Measurements from ENCODE around the gene MEGF11.

MEGF11 gene

DNA sequence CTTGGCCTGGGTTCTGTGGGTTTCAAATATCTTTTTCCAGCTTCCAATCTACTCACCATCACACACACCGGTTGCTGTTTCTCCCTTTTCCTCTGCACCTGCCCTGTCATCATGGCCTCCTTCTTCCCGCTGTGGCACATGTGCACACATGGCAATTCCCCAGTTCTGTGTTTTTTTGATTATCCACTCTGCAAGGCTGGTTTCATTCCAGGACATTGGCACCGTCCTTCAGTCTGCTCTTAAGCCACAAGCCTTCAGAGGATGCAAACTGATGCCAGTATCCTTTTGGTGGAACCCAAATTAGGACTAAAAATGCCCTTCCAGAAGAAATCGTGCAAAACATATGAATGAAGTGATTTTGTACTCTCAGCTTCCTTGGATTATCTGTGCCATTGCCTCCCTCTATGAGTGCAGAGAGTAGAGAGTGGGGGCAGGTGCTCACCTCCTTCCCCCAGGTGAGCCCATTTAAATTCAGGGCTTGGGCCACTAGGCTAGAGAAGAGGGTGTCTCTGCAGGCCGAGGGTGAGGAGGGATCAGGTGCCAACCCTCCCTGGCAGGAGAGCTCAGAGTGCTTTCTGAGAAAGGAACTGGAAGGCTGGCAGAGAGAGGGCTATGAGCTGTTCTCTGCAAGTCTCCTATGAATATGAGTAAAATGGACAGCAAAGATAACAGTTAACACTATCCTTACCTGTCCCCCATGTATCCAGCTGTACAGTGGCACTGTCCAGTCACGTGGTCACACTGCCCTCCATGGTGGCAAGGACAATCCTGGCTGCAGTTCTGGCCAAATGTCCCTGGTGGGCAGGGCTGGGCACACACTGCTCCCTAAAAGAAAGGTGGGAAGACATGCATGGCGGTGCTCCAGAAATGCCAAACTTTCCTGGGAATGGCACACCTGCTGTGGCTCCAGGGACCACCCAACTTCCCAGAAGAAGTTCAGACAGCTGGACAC lies 283.4 kb downstream of the MEGF11 start:
- TF ChIP-seq CTCF (IDR thresholded peaks at IDR 0.05; ENCODE audit: insufficient read depth, missing control alignments) = no peak
- FAIRE-seq (no peak), DNase-seq (ENCODE audit: insufficient read length, low spot score) (no peak)

DNA sequence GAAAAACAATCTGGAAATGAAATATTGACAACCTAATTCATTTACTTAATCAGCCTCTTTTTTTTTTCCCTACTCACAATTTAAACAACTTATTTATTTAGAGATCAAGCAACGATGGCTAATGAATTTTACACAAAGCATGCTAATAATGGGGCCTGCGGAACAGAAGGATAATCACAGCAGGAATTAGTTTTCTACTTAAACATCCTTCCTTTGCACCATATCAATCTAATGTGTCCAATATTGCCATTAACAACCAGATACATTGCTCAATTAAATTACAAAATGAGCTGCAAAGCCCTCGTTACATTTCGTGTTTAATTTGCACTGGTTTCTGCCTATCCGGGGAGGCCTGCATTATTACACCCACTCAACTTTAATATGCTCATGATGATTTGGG lies 285.0 kb downstream of the MEGF11 start:
- no peak for FAIRE-seq
- no peak for DNase-seq (ENCODE audit: insufficient read length, low spot score)
- no peak for TF ChIP-seq CTCF (IDR thresholded peaks at IDR 0.05; ENCODE audit: insufficient read depth, missing control alignments)

DNA sequence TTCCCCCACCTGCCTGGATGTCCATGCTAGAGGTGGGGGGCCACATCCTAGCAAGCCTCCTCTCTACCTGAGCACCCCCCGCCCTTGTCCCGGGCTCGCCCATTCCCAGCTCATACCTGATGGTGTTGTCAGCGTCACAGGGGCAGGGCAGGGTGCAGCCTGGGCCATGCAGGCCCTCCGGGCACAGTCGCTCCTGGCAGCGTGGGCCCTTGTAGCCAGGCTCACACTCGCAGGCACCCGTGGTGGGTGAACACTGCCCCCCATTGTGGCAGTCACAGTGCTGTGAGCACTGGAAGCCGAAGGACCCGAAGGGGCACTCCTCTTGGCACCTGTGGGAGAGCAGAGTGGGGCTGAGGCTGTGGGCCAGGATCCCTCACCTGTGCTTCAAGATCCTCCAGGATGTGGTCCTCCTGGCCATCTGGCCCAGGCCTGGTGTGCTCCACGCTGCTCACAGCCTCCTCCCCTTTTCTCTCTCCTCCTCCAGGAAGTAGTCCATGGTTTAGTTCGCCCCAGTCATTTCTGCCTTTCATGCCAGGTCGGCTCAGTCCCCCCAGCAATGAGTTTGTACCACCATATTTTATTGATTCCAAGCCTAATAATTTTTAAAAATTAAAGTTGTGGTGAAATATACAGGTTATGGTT lies 288.6 kb downstream of the MEGF11 start:
- no peak for TF ChIP-seq CTCF (IDR thresholded peaks at IDR 0.05; ENCODE audit: insufficient read depth, missing control alignments)

GRCh38 chr15:65963911-65964482 lies 289.6 kb downstream of the MEGF11 start:
- FAIRE-seq = no peak
- no peak for TF ChIP-seq CTCF (IDR thresholded peaks at IDR 0.05; ENCODE audit: insufficient read depth, missing control alignments)

More for the DNA sequence above, 288.6 kb downstream of the MEGF11 start:
- no peak for FAIRE-seq
- DNase-seq (ENCODE audit: insufficient read length, low spot score) = no peak

DNA sequence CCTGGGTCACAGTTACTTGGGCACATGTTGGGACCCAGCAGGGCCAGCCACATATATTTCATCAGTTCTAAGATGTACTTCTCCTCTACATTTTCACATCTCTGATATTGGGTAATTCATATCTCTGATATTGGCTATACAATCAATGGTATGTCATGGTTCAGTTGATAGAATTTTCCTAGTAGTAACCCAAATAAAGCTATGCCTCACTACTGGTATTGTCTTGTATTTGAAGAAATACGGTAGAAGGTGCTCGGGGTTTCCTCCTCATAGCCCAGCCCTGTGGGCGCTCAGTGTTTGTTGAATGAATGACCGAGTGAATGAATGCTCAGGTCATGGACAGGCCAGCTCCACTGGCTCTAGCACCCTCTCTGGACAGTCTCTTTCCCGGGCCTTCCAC lies 290.2 kb downstream of the MEGF11 start:
- no peak for TF ChIP-seq CTCF (IDR thresholded peaks at IDR 0.05; ENCODE audit: insufficient read depth, missing control alignments)
- DNase-seq (ENCODE audit: insufficient read length, low spot score) = no peak
- no peak for FAIRE-seq

More at GRCh38 chr15:65963911-65964482, 289.6 kb downstream of the MEGF11 start:
- no peak for DNase-seq (ENCODE audit: insufficient read length, low spot score)

DNA sequence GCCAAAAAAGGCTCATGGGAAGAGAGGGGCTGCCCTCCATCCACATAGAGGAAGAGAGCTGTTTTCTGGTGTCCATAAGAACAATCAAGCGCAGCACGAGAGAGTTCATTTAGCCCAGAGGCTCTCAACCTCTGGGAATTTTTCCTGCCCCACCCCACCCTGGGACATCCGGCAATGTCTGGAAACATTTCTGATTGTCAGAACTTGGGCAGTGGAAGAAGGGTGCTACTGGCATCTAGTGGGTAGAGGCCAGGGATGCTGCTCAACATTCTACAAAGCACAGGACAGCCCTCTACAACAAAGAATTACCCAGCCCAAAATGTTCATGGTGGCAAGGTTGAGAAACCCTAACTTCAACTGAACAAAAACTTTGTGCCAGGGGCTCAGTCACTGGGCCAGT lies 291.4 kb downstream of the MEGF11 start:
- DNase-seq (ENCODE audit: insufficient read length, low spot score) (no peak), FAIRE-seq (no peak)
- peak; percentile 8 for TF ChIP-seq CTCF (IDR thresholded peaks at IDR 0.05; ENCODE audit: insufficient read depth, missing control alignments)

All from D721Med (cell line).